Activated CD4-positive, CD25-positive, alpha-beta regulatory T cell (primary cell): Measurements from ENCODE around the gene CCDC66.

Experiments used
- DNase-seq, 4 experiments: peaks; one replicate each; lab custom pipeline; 2025; lab: John Stamatoyannopoulos, UW

Gene CCDC66

DNA sequence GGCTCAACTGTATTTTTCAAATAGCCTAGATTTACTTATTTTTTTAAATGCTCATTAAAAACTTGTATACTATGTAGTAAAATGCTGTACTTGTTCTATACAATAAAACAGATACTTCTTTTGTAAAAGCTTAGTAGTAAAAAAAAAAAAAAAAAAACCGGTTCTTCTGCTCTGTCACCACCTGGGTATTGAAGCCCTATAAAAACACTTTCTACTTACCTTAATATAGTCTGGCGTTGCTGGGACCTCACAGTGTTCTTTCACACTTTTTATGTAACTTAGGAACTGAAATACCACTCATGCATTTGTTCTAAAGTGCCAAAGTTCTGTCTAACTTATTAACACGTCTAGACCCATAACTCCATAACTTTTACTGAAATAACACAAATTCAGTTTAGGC lies 64.7 kb downstream of the CCDC66 start:
- DNase-seq, result no peak

DNA sequence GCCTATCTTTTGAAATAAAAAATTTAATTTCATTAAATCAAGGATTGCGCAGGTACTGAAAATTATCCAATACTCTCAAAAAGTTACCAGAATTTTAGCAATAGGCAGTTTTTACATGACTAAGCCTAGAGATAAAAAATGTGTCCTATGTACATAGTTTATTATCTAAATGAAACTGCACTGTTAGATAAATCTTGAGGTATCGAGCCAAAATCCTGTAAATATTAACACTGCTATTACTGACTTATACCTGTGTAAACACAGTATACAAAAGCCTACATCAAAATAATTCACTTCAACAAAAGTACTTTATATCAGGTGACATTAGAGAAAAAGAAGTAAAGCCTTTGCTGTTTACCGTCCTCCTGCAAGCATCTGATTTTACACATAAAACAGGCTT lies 65.4 kb downstream of the CCDC66 start:
- no peak for DNase-seq

DNA sequence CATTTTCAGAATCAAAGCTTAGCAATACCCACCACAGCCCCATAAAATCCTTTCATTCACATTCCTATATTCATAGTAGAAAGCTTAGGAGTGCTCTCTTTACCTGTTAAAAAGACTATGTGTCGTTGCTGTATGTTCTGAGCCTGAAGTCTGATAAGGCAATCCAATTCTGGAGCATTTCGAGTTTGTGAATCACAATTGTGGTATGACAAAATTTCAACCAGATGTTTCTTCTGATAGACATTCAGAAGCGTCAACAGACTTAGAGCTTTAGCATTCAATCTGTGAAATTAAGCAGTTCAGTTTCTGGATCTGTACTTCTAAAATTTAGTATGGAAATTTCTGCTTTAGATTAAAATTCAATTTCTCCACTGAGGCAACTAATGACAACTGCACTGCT lies 67.8 kb downstream of the CCDC66 start:
- DNase-seq, result no peak

DNA sequence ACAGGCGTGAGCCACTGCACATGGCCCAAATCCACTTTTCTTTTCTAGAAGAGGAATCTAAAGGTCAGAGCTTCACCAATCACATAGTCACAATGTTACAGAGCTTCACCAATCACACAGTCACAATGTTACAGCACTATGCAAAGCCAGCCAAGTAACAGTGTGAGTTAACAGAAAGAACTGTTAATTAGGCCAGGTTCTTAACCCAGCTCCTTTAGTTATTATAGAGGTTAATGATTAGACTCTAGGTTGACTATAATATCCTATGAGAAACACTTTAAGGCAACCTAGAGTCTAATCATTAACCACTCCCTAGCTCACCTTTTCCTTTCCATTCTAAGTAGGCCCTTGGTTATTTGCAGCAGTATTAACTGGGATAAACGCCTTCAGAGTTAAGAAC lies 72.1 kb downstream of the CCDC66 start:
- no peak for DNase-seq

DNA sequence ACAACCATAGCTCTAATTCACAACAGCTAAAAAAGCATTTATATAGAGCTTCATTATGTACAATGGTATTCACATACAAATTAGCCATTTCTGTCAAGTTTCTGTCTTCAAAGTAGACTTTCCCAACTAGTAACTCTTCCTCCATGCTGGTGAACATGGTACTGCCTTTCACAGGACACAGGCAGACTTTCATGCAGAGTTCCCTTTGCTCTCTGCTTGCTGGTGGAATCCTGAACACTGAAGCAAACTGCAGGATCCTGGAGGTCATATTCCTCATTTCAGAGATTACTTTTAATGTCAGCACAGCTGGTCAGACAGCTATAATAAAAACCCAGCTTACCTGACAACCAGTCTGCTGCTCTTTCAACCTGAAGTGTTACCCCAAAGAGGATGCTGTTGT lies 72.5 kb downstream of the CCDC66 start:
- no peak for DNase-seq

DNA sequence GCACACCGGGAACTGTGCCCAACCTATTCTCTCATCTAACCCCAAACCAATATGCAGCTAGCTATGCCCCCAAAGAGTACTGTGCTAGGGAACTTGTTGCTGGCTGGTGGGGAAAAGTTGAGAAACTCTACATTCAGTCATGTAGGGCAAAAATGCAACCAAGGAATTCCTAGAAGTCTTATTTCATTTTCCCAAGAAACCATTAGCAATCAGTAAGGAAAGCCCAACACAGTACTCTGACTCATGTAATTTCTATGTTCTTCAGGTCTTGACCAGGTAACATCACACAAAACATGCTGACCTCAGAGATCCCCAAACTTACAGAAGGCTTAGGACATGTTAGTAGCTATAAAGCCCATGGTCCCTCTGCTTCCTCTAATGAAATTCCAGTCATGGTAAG lies 74.0 kb downstream of the CCDC66 start:
- DNase-seq, result no peak

DNA sequence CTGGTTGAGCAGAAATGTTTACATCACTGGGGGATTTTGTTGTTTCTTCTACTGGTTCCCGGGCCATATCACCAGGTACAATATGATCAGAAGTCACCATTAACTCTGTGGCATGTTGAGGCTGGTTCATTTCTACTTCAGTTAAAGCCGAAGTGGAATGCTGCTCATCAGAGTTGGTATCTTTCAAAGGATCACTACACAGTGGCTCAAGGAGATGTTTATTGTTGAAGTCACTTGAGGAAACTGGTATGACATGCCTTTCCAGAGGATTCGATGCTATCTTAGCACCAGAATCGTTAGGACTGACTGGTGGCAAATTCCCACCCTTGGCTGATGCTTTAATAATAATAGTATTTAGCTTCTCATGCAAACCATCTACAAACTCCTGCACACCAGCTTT lies 76.2 kb downstream of the CCDC66 start:
- DNase-seq, result no peak

DNA sequence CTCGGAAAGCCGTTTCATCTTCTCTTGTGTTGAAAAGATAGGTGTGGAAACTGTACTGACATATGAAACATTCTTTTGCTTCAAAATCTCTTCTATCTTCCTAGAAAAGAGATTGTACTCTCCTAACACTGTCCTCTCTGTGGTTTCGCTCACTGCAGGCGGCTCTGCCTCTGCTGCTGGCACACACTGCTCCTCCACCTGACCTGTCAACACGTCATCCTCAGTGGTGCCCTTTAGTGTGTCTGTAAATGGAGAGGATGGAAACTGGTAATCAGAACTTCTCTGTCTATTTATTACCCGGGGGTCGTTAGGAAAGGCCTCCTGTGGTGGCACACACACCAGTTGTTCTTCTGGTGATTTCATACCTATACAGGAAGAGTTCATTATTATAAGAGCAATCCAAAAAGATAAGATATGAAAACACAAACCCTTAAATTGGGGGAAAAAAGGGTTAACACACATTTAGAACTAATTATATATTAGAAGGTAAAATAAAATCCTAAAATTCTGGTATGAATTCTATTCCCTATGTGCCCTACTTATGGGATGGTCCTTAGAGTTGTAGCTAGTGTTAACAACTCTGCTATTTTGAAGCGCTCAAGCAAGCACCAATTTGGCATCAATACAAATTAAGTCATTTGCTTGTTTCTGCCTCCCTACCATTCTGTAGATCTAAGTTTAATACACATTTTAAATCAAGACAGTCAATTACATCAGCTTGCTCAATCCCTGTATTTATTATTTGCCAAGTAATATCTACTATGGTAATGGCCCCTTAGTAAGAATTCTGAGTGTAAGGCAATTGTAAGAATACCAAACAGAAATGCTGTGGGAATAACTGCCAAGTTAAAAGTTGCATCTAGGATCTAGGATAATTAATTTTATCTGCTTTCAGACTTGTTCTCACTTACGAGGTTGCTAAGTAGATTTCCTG lies 76.9 kb downstream of the CCDC66 start:
- DNase-seq, result no peak

DNA sequence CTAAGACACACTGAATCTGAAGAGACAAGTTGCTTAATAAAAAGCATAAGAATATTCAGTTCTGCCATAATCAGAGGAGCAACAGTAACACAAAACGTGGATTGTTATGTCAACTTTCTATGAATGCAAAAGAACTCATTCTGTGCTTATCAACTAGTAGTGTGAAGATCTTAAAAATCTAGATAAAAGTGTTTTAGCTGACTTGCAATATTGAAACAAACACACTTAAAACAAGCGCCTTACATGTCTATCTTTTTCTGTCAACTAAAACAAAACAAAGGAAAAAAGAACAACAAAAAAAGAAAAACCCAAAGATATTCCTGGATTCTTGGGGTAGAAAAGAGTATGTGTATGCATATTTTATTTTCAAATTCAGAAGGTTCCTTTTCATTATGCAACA lies 88.4 kb downstream of the CCDC66 start:
- no peak for DNase-seq

DNA sequence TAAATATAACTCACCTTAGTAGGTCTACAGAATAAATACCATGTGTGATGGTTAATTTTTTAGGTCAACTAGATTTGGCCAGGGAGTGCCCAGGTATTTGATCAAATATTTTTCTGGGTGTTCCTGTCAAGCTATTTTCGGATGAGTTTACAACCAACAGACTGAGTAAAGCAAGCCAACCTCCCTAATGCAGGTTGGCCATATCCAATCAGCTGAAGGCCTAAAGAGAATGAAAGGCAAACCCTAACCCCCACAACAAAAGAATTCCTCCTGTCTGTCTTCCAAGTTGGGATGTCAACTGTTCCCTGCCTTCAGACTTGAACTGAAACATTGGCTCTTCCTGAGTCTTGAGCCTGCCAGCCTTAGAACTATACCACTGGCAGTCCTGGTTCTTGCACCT lies 97.5 kb downstream of the CCDC66 start:
- DNase-seq, result no peak

DNA sequence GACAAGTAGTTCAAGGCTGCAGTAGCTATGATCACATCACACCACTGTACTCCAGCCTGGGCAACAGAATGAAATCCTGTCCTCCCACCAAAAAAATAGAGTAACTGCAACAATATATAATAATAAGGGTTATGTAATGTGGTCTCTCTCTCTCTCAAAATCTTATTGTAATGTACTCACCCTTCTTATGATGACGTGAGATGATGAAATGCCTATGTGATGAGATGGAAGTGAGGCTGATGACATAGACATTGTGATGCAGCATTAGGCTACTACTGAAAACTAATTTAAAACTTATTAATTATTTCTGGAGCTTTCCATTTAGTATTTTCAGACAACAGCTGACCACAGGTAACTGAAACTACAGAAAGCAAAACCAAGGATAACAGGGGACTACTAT lies 98.7 kb downstream of the CCDC66 start:
- no peak for DNase-seq

DNA sequence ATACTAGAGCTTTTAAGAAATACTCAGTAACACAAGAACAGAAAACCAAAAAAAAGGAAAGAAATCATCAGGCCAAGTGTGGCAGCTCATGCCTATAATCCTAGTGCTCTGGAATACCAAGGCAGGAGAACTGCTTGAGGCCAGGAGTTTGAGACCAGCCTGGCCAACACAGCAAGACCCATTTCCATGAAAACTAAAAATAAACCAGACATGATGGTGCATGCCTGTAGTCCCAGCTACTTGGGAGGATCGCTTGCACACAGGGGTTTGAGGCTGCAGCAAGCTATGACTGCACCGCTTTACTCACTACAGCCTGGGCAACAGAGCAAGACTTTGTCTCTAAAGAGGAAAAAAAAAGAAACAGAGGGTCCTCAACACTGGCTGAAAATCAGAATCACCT lies 107.8 kb downstream of the CCDC66 start:
- no peak for DNase-seq

DNA sequence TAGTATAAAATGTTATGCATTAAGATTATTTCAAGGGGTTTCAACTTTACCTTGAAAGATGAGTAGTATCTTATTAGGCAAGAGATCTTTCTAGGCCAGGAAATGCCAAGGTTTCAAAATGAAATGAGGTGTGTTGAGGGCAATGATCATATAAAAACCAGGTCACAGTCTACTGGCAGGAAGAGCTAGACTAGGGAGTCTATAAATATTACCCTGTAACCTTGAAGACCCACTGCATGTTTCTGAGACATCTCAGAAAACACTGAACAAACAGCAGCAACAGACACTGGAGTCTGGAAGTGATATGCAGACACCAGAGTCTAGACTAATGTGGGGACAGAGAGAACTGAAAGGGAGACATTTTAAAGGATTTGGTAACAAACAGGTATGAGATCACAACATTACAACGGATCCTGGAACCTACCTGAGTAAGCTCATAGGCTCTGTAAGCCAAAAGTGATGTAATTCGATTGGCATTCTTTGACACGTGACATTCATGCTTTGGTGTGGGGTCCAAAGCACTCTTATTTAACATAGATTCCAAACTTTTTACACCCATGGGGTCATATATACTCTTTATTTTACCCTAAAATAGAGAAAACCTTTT lies 111.1 kb downstream of the CCDC66 start:
- no peak for DNase-seq
